ENCODE measurements around the gene ACSS1. TPM values are rescaled to one million over a fixed set of nuclear protein-coding genes. Genes with fewer than 3 reads are reported as not detected.

Gene ACSS1
- total RNA-seq, 1 experiment from 2014 or later = 1.5 TPM

DNA sequence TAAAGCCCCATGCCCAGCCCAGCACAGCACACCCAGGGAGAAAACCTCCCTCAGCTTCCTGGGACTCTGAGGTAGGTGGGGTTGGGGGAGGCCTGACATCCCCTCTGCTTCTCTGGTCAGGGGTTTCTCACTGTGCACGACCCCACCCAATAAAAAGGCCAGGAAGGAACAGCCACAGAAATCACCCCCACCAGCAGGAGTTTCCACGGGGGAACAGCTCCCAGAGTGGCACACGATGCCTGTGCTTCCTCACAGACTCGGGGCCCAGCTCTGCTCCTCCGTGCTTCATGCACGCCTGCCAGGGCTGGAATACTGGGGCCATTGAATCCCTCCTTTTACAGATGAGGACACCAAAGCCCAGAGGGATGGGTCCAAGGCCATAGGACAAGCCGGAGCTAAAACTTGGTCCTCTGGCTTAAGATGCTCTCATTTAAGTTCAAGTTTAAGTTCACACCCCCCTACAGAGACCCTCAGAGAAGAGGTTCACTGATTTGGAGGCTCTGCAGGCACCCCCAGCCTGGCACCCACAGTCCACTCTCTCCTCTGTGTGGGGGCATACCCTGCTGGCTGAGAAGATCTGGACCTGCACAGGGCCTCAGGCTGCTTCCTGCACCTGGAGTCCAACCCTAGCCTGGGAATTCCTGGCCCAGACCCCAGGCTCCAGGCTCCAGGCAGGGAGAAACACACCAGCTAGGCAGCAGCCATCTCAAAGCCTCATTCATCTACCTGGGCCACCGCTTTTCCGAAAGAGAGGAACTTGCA lies 14.3 kb downstream of the ACSS1 start:
- CTCF ChIA-PET = interaction anchor here (1.2 kb wide), 1 partner anchor 10 kb away, joined by 3 read pairs; no protein-coding TSS in a partner anchor
- DNase-seq (ENCODE audit: low spot score) = no peak

DNA sequence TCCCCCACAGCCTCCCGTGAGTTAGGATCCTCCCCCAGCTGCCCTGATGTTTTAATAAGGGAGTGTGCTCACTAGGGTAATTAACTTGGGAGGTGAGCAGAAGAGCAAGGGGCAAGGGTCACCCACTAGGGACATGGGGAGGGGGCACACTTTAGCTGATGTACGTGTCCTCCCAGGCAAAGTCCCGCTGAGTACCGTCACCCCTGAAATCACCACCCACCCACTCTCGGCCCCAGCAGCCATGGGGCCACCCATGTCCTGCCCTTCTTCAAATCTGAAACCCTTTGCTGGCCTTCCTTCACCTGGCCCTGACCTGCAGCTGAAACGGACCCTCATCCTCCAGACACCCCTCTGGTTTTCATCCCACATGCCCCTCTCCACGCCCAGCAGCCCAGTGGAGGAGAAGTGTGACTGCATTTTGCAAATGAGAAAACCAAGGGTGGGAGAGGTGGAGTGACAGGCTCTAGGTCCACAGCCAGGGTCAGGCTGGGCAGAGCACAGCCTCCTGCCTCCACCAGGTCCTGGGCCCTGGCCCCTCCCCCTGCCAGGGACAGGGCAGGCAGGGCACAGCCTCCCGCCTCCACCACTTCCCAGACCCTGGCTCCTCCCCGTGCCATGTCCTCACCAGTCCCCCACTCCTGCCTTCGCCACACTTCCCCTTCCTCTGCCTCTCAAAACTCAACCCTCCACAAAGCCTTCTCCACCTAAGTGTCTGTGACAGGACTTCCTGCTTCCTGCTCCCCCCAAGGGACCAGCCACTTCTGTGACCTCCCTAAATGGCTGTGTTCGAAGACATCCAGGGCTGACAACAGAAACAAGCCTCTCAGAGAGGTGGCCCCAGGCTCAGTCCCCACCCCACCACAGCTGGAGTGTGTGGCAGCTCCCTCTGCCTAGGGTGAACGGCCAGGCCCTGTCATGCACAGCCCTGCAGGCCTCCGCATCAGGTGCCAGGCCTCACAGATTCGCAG lies 15.1 kb downstream of the ACSS1 start:
- Mint-ChIP-seq H3K4me3 (no peak overlapping the region), H3K27ac (no peak overlapping the region), H3K27me3 (ENCODE audit: low read depth) (no peaks in the 10 kb centered on the region; the same call in 1 of the 2 replicates), H3K9me3 (no peaks in the 10 kb centered on the region), H3K36me3 (no peaks in the 10 kb centered on the region), H3K4me1 (no peaks in the 10 kb centered on the region)
- CTCF ChIA-PET = no interaction called here
- DNase-seq (ENCODE audit: low spot score) (no peak), ATAC-seq (peak; percentile 66)
- POLR2A ChIA-PET = no interaction called here
- TF ChIP-seq JAZF1 (CRISPR knock-in tag; IDR thresholded peaks at IDR 0.05) = no peak
- no peak for TF ChIP-seq JUN (CRISPR knock-in tag; IDR thresholded peaks at IDR 0.05)
- TF ChIP-seq, protein P1, sequence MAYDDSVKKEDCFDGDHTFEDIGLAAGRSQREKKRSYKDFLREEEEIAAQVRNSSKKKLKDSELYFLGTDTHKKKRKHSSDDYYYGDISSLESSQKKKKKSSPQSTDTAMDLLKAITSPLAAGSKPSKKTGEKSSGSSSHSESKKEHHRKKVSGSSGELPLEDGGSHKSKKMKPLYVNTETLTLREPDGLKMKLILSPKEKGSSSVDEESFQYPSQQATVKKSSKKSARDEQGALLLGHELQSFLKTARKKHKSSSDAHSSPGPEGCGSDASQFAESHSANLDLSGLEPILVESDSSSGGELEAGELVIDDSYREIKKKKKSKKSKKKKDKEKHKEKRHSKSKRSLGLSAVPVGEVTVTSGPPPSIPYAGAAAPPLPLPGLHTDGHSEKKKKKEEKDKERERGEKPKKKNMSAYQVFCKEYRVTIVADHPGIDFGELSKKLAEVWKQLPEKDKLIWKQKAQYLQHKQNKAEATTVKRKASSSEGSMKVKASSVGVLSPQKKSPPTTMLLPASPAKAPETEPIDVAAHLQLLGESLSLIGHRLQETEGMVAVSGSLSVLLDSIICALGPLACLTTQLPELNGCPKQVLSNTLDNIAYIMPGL (CRISPR knock-in tag; IDR thresholded peaks at IDR 0.05) = no peak
- TF ChIP-seq, protein P2, sequence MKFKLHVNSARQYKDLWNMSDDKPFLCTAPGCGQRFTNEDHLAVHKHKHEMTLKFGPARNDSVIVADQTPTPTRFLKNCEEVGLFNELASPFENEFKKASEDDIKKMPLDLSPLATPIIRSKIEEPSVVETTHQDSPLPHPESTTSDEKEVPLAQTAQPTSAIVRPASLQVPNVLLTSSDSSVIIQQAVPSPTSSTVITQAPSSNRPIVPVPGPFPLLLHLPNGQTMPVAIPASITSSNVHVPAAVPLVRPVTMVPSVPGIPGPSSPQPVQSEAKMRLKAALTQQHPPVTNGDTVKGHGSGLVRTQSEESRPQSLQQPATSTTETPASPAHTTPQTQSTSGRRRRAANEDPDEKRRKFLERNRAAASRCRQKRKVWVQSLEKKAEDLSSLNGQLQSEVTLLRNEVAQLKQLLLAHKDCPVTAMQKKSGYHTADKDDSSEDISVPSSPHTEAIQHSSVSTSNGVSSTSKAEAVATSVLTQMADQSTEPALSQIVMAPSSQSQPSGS (CRISPR knock-in tag; IDR thresholded peaks at IDR 0.05; ENCODE audit: borderline replicate concordance, low read depth) = no peak
- TF ChIP-seq, protein P3, sequence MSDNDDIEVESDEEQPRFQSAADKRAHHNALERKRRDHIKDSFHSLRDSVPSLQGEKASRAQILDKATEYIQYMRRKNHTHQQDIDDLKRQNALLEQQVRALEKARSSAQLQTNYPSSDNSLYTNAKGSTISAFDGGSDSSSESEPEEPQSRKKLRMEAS (CRISPR knock-in tag; IDR thresholded peaks at IDR 0.05) = no peak
- no peak for TF ChIP-seq ZNF219 (CRISPR knock-in tag; IDR thresholded peaks at IDR 0.05; ENCODE audit: borderline replicate concordance)
- TF ChIP-seq, protein P4, sequence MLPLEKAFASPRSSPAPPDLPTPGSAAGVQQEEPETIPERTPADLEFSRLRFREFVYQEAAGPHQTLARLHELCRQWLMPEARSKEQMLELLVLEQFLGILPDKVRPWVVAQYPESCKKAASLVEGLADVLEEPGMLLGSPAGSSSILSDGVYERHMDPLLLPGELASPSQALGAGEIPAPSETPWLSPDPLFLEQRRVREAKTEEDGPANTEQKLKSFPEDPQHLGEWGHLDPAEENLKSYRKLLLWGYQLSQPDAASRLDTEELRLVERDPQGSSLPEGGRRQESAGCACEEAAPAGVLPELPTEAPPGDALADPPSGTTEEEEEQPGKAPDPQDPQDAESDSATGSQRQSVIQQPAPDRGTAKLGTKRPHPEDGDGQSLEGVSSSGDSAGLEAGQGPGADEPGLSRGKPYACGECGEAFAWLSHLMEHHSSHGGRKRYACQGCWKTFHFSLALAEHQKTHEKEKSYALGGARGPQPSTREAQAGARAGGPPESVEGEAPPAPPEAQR (CRISPR knock-in tag; IDR thresholded peaks at IDR 0.05) = no peak
- no peak for TF ChIP-seq NR1H2 (CRISPR knock-in tag; IDR thresholded peaks at IDR 0.05)
- TF ChIP-seq, protein P5, sequence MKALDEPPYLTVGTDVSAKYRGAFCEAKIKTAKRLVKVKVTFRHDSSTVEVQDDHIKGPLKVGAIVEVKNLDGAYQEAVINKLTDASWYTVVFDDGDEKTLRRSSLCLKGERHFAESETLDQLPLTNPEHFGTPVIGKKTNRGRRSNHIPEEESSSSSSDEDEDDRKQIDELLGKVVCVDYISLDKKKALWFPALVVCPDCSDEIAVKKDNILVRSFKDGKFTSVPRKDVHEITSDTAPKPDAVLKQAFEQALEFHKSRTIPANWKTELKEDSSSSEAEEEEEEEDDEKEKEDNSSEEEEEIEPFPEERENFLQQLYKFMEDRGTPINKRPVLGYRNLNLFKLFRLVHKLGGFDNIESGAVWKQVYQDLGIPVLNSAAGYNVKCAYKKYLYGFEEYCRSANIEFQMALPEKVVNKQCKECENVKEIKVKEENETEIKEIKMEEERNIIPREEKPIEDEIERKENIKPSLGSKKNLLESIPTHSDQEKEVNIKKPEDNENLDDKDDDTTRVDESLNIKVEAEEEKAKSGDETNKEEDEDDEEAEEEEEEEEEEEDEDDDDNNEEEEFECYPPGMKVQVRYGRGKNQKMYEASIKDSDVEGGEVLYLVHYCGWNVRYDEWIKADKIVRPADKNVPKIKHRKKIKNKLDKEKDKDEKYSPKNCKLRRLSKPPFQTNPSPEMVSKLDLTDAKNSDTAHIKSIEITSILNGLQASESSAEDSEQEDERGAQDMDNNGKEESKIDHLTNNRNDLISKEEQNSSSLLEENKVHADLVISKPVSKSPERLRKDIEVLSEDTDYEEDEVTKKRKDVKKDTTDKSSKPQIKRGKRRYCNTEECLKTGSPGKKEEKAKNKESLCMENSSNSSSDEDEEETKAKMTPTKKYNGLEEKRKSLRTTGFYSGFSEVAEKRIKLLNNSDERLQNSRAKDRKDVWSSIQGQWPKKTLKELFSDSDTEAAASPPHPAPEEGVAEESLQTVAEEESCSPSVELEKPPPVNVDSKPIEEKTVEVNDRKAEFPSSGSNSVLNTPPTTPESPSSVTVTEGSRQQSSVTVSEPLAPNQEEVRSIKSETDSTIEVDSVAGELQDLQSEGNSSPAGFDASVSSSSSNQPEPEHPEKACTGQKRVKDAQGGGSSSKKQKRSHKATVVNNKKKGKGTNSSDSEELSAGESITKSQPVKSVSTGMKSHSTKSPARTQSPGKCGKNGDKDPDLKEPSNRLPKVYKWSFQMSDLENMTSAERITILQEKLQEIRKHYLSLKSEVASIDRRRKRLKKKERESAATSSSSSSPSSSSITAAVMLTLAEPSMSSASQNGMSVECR (CRISPR knock-in tag; IDR thresholded peaks at IDR 0.05; ENCODE audit: borderline replicate concordance) = no peak
- no peak for TF ChIP-seq ZNF138 (CRISPR knock-in tag; conservative IDR thresholded peaks at IDR 0.05)
- no peak for TF ChIP-seq ATF1 (CRISPR knock-in tag; IDR thresholded peaks at IDR 0.05)
- no peak for TF ChIP-seq TCF7 (CRISPR knock-in tag; IDR thresholded peaks at IDR 0.05; ENCODE audit: low read depth)

More for the DNA sequence above, 14.3 kb downstream of the ACSS1 start:
- Mint-ChIP-seq H3K27ac (no peak overlapping the region), H3K27me3 (ENCODE audit: low read depth) (no peaks in the 10 kb centered on the region; the same call in 1 of the 2 replicates), H3K9me3 (no peaks in the 10 kb centered on the region), H3K36me3 (no peaks in the 10 kb centered on the region), H3K4me3 (no peak overlapping the region), H3K4me1 (no peaks in the 10 kb centered on the region)
- POLR2A ChIA-PET = no interaction called here
- ATAC-seq = no peak
- TF ChIP-seq, protein P6, sequence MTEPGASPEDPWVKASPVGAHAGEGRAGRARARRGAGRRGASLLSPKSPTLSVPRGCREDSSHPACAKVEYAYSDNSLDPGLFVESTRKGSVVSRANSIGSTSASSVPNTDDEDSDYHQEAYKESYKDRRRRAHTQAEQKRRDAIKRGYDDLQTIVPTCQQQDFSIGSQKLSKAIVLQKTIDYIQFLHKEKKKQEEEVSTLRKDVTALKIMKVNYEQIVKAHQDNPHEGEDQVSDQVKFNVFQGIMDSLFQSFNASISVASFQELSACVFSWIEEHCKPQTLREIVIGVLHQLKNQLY (CRISPR knock-in tag; IDR thresholded peaks at IDR 0.05) = no peak
- TF ChIP-seq TEAD4 (CRISPR knock-in tag; IDR thresholded peaks at IDR 0.05) = no peak
- TF ChIP-seq, protein P7, sequence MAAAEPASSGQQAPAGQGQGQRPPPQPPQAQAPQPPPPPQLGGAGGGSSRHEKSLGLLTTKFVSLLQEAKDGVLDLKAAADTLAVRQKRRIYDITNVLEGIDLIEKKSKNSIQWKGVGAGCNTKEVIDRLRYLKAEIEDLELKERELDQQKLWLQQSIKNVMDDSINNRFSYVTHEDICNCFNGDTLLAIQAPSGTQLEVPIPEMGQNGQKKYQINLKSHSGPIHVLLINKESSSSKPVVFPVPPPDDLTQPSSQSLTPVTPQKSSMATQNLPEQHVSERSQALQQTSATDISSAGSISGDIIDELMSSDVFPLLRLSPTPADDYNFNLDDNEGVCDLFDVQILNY (CRISPR knock-in tag; IDR thresholded peaks at IDR 0.05) = no peak
- no peak for TF ChIP-seq GRHL2 (CRISPR knock-in tag; IDR thresholded peaks at IDR 0.05; ENCODE audit: insufficient replicate concordance, severe bottlenecking)
- TF ChIP-seq NFE2L1 (CRISPR knock-in tag; IDR thresholded peaks at IDR 0.05) = no peak
- no peak for TF ChIP-seq ZNF263 (CRISPR knock-in tag; IDR thresholded peaks at IDR 0.05; ENCODE audit: low read depth)
- no peak for TF ChIP-seq ZNF396 (CRISPR knock-in tag; IDR thresholded peaks at IDR 0.05; ENCODE audit: borderline replicate concordance)
- no peak for TF ChIP-seq ATF1 (CRISPR knock-in tag; IDR thresholded peaks at IDR 0.05)
- no peak for TF ChIP-seq OVOL2 (CRISPR knock-in tag; IDR thresholded peaks at IDR 0.05; ENCODE audit: borderline replicate concordance)
- TF ChIP-seq, protein P1 (CRISPR knock-in tag; IDR thresholded peaks at IDR 0.05) = no peak

All from WTC11 (cell line).